Mesendoderm (in vitro differentiated cells): ENCODE results near the gene SPTSSB.
A peak's percentile ranks its signal among the peaks of the same experiment; 100 is the strongest.

Experiments used
- DNase-seq: peaks from one replicate; pipeline ENCODE4 v3.0.0; 2013
- H2AK5ac ChIP-seq: 2 replicates; pipeline ENCODE4 v1.6.1; 2013; ENCODE audit warnings: low read length, inconsistent platforms
- H2BK120ac ChIP-seq: 2 replicates; pipeline ENCODE4 v1.6.1; 2013; ENCODE audit warnings: low read depth, mild to moderate bottlenecking, low read length, moderate library complexity, mixed read lengths
- H2BK15ac ChIP-seq: replicated peaks from 2 replicates; pipeline ENCODE4 v1.6.1; 2013; ENCODE audit warnings: low read depth, mild to moderate bottlenecking, moderate library complexity
- H2BK5ac ChIP-seq: 2 replicates; pipeline ENCODE4 v1.6.1; 2013; ENCODE audit warnings: low read length, inconsistent platforms
- H3K18ac ChIP-seq: 2 replicates; pipeline ENCODE4 v1.6.1; 2013; ENCODE audit warnings: mild to moderate bottlenecking, low read length, mixed read lengths
- H3K23ac ChIP-seq: one replicate; pipeline ENCODE4 v1.6.1; 2013; ENCODE audit warnings: low read length
- H3K27ac ChIP-seq: 2 replicates; pipeline ENCODE4 v1.5.1; 2013; ENCODE audit warnings: low read depth, mild to moderate bottlenecking, inconsistent platforms, low read length, moderate library complexity
- H3K27me3 ChIP-seq: 2 replicates; pipeline ENCODE4 v1.6.1; 2013; ENCODE audit warnings: low read length, control low read depth, mild to moderate bottlenecking, inconsistent platforms; ENCODE audit not compliant: insufficient read depth, poor library complexity
- H3K36me3 ChIP-seq: 2 replicates; pipeline ENCODE4 v1.6.1; 2013; ENCODE audit warnings: low read length, inconsistent platforms; ENCODE audit not compliant: control insufficient read depth, insufficient read depth
- H3K4ac ChIP-seq: one replicate; pipeline ENCODE4 v1.6.1; 2013; ENCODE audit warnings: low read depth, mild to moderate bottlenecking, low read length, moderate library complexity
- H3K4me1 ChIP-seq: 2 replicates; pipeline ENCODE4 v1.6.1; 2013; ENCODE audit warnings: low read depth, low read length, inconsistent platforms; ENCODE audit not compliant: control insufficient read depth
- H3K4me2 ChIP-seq: 2 replicates; pipeline ENCODE4 v1.6.1; 2013; ENCODE audit warnings: low read length
- H3K4me3 ChIP-seq: 2 replicates; pipeline ENCODE4 v1.5.1; 2013; ENCODE audit warnings: mild to moderate bottlenecking, low read length
- H3K56ac ChIP-seq: one replicate; pipeline ENCODE4 v1.6.1; 2013; ENCODE audit warnings: low read length
- H3K79me1 ChIP-seq: 2 replicates; pipeline ENCODE4 v1.6.1; 2013; ENCODE audit warnings: low read length, inconsistent platforms
- H3K79me2 ChIP-seq: 2 replicates; pipeline ENCODE4 v1.6.1; 2013; ENCODE audit warnings: mild to moderate bottlenecking, low read length; ENCODE audit not compliant: control insufficient read depth, insufficient read depth
- H3K9ac ChIP-seq: 2 replicates; pipeline ENCODE4 v1.6.1; 2013; ENCODE audit warnings: low read length, inconsistent platforms
- H4K5ac ChIP-seq: one replicate; pipeline ENCODE4 v1.6.1; 2013; ENCODE audit warnings: low read length
- H4K8ac ChIP-seq: one replicate; pipeline ENCODE4 v1.6.1; 2013; ENCODE audit warnings: low read depth, mild to moderate bottlenecking, control low read depth, low read length, moderate library complexity
- WGBS: extraction: QIAGEN DNeasy Blood & Tissue Kit; methylation state at CpG from one replicate; pipeline ENCODE4 v1.1.7; 2013; ENCODE audit warnings: low lambda C conversion rate, missing lambda C conversion rate; ENCODE audit not compliant: insufficient coverage; ENCODE audit errors: extremely low coverage; 5-methylcytosine and 5-hydroxymethylcytosine counted together

Gene SPTSSB

DNA sequence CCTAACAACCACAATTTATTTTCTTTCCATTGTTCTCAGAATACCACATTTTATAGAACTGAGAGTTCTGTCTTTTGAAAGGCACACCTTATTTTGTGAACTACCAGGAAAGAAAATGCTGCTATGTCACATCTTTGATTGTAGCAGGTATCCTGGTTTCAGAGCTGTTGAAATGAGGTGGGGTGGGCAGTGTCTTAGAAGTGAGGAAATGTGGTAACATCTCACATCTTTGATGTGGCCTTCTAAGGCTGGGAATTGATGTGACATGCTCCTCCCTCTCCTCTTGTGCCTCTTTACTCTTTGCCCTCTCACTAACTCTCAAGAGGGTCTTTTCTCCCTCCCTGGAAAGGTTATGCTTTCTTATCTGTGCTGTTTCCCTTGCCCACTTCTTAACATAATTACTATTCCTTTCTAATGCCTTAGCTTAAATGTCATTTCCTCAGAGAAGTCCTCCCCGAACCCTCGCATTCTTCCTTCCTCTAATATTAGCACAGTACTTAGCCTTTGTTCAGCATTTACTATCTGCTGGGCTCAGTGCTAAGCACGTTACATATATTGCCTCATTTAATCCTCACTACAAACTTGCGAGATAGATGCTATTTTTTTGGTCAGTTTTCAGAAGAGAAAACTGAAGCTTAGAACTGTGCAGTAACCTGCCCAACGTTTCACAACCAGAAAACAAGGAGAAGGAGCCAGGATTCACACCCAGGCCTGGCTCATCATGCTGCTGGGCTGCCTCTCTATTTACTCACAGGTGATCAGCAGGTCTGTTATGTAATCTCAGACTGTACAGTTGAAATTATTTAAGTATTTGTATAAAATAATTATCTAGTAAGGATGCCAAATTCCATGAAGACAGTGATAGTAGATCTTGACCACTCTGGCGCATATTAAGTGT, 24.0 kb upstream of the SPTSSB start:
- peak overlapping the region; percentile 5 for H4K8ac ChIP-seq
- DNase-seq: no peak
- H3K27ac ChIP-seq: no peak overlapping the region
- no peak overlapping the region for H3K18ac ChIP-seq
- H3K56ac ChIP-seq: no peak overlapping the region
- no peak overlapping the region for H3K9ac ChIP-seq
- H3K4me3 ChIP-seq: no peak overlapping the region
- no peak overlapping the region for H3K23ac ChIP-seq
- H3K4me2 ChIP-seq: no peak overlapping the region
- no CpG with 5 or more reads among the region's 6 CpGs for WGBS
- no peak overlapping the region for H2BK15ac ChIP-seq
- no peak overlapping the region for H2BK120ac ChIP-seq
- H3K4me1 ChIP-seq: no peaks in the 10 kb centered on the region
- H3K79me1 ChIP-seq: no peaks in the 10 kb centered on the region
- no peak overlapping the region for H4K5ac ChIP-seq
- H3K27me3 ChIP-seq: no peaks in the 10 kb centered on the region
- H3K36me3 ChIP-seq: no peaks in the 10 kb centered on the region
- no peak overlapping the region for H2AK5ac ChIP-seq
- H3K4ac ChIP-seq: no peak overlapping the region
- H2BK5ac ChIP-seq: no peak overlapping the region
- H3K79me2 ChIP-seq: no peaks in the 10 kb centered on the region

DNA sequence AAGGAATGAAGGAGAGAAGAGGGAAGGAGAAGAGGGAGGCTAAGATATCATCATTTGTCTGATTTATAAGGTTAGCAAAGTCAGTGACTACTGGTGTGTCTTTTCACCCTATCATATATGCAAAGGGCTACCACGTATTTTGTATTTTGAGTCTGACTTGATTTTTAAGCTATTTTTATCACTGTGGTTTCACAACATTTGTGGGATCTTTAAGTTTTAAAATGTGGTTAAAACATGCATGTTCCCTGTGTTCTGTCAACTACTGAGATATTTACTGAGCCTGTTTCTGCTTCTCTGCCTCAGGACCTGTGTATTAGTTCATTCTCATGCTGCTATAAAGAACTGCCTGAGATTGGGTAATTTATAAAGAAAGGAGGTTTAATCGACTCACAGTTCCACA, 22.5 kb upstream of the SPTSSB start:
- Histone ChIP-seq H3K4me1 (no peaks in the 10 kb centered on the region), H2BK5ac (no peak overlapping the region), H3K4ac (no peak overlapping the region), H3K36me3 (no peaks in the 10 kb centered on the region), H3K79me2 (no peaks in the 10 kb centered on the region), H2BK120ac (no peak overlapping the region), H2BK15ac (no peak overlapping the region), H4K5ac (no peak overlapping the region), H2AK5ac (no peak overlapping the region), H4K8ac (no peak overlapping the region), H3K79me1 (no peaks in the 10 kb centered on the region), H3K9ac (no peak overlapping the region), H3K4me3 (no peak overlapping the region), H3K23ac (no peak overlapping the region), H3K27ac (no peak overlapping the region), H3K27me3 (no peaks in the 10 kb centered on the region), H3K4me2 (no peak overlapping the region), H3K18ac (no peak overlapping the region), H3K56ac (no peak overlapping the region)
- WGBS: no CpG with 5 or more reads among the region's 2 CpGs
- DNase-seq: no peak

DNA sequence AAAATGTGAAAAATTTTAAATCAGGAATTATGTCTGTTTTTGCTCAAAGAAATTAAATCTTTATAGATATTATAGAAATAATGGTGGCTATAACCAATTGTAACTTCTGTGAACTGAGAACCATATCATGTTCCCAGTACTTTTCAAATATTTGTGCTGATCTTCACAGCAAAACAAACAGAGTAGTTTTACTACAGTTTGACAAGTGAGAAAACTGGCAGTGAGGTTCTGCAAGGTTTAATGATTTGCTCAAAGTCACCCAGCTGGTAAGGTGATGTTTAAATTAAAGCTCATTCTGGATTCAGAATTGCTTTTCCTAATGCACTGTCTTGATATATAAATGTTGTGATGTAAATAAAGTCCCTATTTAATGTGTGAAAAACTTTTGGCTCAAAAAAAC, 22.0 kb upstream of the SPTSSB start:
- DNase-seq: no peak
- H3K79me1 ChIP-seq: no peaks in the 10 kb centered on the region
- H4K5ac ChIP-seq: no peak overlapping the region
- no peak overlapping the region for H2AK5ac ChIP-seq
- H3K4me3 ChIP-seq: no peak overlapping the region
- no peaks in the 10 kb centered on the region for H3K4me1 ChIP-seq
- H3K9ac ChIP-seq: no peak overlapping the region
- H3K36me3 ChIP-seq: no peaks in the 10 kb centered on the region
- no peak overlapping the region for H3K27ac ChIP-seq
- no peak overlapping the region for H3K4ac ChIP-seq
- no peak overlapping the region for H2BK120ac ChIP-seq
- H3K4me2 ChIP-seq: no peak overlapping the region
- no peak overlapping the region for H3K23ac ChIP-seq
- H3K18ac ChIP-seq: no peak overlapping the region
- H3K56ac ChIP-seq: no peak overlapping the region
- H3K27me3 ChIP-seq: no peaks in the 10 kb centered on the region
- no peaks in the 10 kb centered on the region for H3K79me2 ChIP-seq
- H4K8ac ChIP-seq: no peak overlapping the region
- H2BK15ac ChIP-seq: no peak overlapping the region
- no peak overlapping the region for H2BK5ac ChIP-seq

DNA sequence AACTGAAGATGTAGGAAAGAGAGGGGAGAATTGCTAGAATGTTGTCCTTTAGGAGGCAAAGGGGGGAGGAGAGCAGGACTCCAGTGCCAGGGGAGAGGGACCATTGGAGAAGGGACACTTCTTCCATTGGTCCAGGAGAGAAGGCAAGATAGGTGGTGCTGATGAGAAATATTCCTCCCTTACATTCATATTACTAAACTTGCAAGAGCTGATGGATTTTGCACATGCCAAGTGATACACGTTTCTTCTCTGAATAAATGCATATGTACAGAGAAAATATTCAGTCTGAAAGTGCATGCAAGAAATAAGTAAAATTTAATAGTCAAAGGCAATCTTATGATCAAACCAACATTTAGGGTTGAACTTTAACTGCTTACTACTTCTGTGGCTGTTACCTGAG, 21.5 kb upstream of the SPTSSB start:
- Histone ChIP-seq H3K56ac (no peak overlapping the region), H3K27me3 (no peaks in the 10 kb centered on the region), H4K8ac (no peak overlapping the region), H3K18ac (no peak overlapping the region), H3K4ac (no peak overlapping the region), H2BK15ac (no peak overlapping the region), H3K36me3 (no peaks in the 10 kb centered on the region), H2AK5ac (no peak overlapping the region), H3K4me3 (no peak overlapping the region), H3K4me2 (no peak overlapping the region), H3K23ac (no peak overlapping the region), H2BK5ac (no peak overlapping the region), H3K4me1 (no peaks in the 10 kb centered on the region), H3K9ac (no peak overlapping the region), H3K79me2 (no peaks in the 10 kb centered on the region), H3K27ac (no peak overlapping the region), H4K5ac (no peak overlapping the region), H3K79me1 (no peaks in the 10 kb centered on the region), H2BK120ac (no peak overlapping the region)
- DNase-seq: no peak
- no CpG with 5 or more reads among the region's 1 CpG for WGBS

GRCh38 chr3:161390200-161390599, 18.9 kb upstream of the SPTSSB start:
- H3K79me1 ChIP-seq: no peaks in the 10 kb centered on the region
- H3K4ac ChIP-seq: no peak overlapping the region
- no peak overlapping the region for H2AK5ac ChIP-seq
- no peaks in the 10 kb centered on the region for H3K4me1 ChIP-seq
- no peaks in the 10 kb centered on the region for H3K27me3 ChIP-seq
- H3K4me2 ChIP-seq: no peak overlapping the region
- no peak overlapping the region for H2BK120ac ChIP-seq
- H3K56ac ChIP-seq: no peak overlapping the region
- no peaks in the 10 kb centered on the region for H3K79me2 ChIP-seq
- no peaks in the 10 kb centered on the region for H3K36me3 ChIP-seq
- H2BK15ac ChIP-seq: no peak overlapping the region
- no peak overlapping the region for H3K9ac ChIP-seq
- H3K4me3 ChIP-seq: no peak overlapping the region
- H2BK5ac ChIP-seq: no peak overlapping the region
- H3K23ac ChIP-seq: no peak overlapping the region
- WGBS: no CpG with 5 or more reads among the region's 2 CpGs
- no peak overlapping the region for H4K8ac ChIP-seq
- no peak overlapping the region for H3K27ac ChIP-seq
- no peak overlapping the region for H3K18ac ChIP-seq
- DNase-seq: no peak
- H4K5ac ChIP-seq: no peak overlapping the region
